Fibroblast of the aortic adventitia (primary cell): ENCODE measurements around the gene FXYD3. TPM values are rescaled to one million over a fixed set of nuclear protein-coding genes. Genes with fewer than 3 reads are reported as not detected.
"Not testable (repeated sequence)": the region's sequence is repeated elsewhere in the genome, so short reads cannot be mapped to it uniquely, and the experiment has no call there.

Experiments
- DNase-seq: peaks from one replicate; pipeline ENCODE4 v3.0.0-alpha.2; 2010; ENCODE audit warnings: low read depth
- H3K4me3 ChIP-seq: 2 replicates; pipeline ENCODE4 v1.5.1; 2011; ENCODE audit warnings: low read depth, mild to moderate bottlenecking, control low read depth, low read length, moderate library complexity
- CTCF ChIP-seq: IDR thresholded peaks from 2 replicates; pipeline ENCODE4 v1.5.1; 2011; ENCODE audit warnings: mild to moderate bottlenecking, low read length, control low read depth, inconsistent platforms; ENCODE audit not compliant: insufficient read depth
- total RNA-seq: library from RNA; depleted of rRNA; stranded (reverse); fragments of >200 nt; gene quantifications from 2 replicates; pipeline ENCODE4 v1.2.3, GENCODE V29; 2012; ENCODE audit warnings: low replicate concordance

Gene FXYD3
- total RNA-seq, 1 donor, result not detected

- DNase-seq, result no peak
- H3K4me3 ChIP-seq, result no peak overlapping the region
- TF ChIP-seq CTCF, result no peak
Observed at GRCh38 chr19:35099155-35099896, 16.3 kb upstream of the FXYD3 start.

- no peak overlapping the region for H3K4me3 ChIP-seq
- no peak for TF ChIP-seq CTCF
- no peak for DNase-seq
Observed at GRCh38 chr19:35099897-35100275, 15.7 kb upstream of the FXYD3 start.

GRCh38 chr19:35100588-35101533 lies 14.8 kb upstream of the FXYD3 start:
- no peak for TF ChIP-seq CTCF
- no peak for DNase-seq

DNA sequence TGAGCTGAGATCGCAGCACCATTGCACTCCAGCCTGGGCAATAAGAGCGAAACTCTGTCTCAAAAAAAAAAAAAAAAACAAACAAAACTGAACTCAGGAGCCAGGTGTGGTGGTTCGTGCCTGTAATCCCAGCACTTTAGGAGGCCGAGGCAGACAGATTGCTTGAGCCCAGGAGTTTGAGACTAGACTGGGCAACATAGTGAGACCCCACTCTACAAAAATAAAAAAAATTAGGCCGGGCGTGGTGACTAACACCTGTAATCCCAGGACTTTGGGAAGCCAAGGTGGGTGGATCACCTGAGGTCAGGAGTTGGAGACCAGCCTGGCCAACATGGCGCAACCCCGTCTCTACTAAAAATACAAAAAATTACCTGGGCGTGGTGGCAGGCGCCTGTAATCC lies 13.7 kb upstream of the FXYD3 start:
- not testable (repeated sequence) for H3K4me3 ChIP-seq, DNase-seq

More at GRCh38 chr19:35100588-35101533, 14.8 kb upstream of the FXYD3 start:
- H3K4me3 ChIP-seq, result no peak overlapping the region

DNA sequence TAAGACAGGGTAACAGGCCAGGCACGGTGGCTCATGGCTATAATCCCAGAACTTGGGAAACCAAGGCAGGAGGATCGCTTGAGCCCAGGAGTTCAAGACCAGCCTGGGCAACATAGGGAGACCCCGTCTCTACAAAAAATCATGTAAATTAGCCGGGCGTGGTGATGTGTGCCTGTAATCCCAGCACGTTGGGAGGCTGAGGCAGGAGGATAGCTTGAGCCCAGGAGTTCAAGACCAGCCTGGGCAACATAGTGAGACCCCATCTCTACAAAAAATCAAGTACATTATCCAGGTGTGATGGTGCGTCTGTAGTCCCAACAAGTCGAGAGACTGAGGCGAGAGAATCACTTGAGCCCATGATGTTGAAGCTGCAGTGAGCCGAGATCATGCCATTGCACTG lies 12.0 kb upstream of the FXYD3 start:
- DNase-seq, result not testable (repeated sequence)

DNA sequence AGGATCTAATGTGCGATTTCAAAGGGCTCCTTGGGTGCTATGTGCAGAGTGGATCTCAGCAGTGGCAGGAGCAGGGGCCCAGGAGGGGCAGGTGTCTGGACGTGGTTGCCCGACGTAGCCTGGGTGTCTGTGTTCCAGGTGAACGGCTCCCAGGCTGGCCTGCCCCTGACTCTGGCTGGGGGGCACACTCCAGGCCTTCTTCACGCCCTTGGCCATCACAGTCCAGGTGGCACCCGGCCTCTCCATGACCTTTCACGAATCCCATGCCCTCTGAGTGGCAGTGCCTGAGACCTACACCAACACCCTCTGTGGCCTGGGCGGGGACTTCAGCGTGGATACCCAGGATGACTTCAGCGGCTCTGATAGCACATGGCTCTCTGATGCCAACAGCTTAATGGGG lies 11.3 kb upstream of the FXYD3 start:
- H3K4me3 ChIP-seq, result no peak overlapping the region
- no peak for DNase-seq
- TF ChIP-seq CTCF, result no peak

More for the DNA sequence above, 12.0 kb upstream of the FXYD3 start:
- H3K4me3 ChIP-seq, result not testable (repeated sequence)

- H3K4me3 ChIP-seq, result no peak overlapping the region
- TF ChIP-seq CTCF, result no peak
- no peak for DNase-seq
Observed at GRCh38 chr19:35105047-35105410, 10.6 kb upstream of the FXYD3 start.
